Measurements from ENCODE around the gene DHPS.
"Not testable (repeated sequence)": the region's sequence is repeated elsewhere in the genome, so short reads cannot be mapped to it uniquely, and the experiment has no call there.

Gene DHPS

GRCh38 chr19:12681074-12681987, at the start of gene DHPS:
Gene DHPS, minus strand, starts transcription at chr19:12681880. Its CDS starts 114 bp downstream, at chr19:12681766.
- DNase-seq (ENCODE audit: low spot score): peak; percentile 92

GRCh38 chr19:12731337-12731736, 49.7 kb upstream of the DHPS start:
- no peak for DNase-seq (ENCODE audit: low spot score)

GRCh38 chr19:12730064-12730463, 48.4 kb upstream of the DHPS start:
- DNase-seq (ENCODE audit: low spot score): no peak

GRCh38 chr19:12727745-12728433, 46.2 kb upstream of the DHPS start:
- DNase-seq (ENCODE audit: low spot score): no peak

GRCh38 chr19:12726988-12727316, 45.3 kb upstream of the DHPS start:
- no peak for DNase-seq (ENCODE audit: low spot score)

- not testable (repeated sequence) for DNase-seq (ENCODE audit: low spot score)
Measured at GRCh38 chr19:12725612-12726011, 43.9 kb upstream of the DHPS start.

- DNase-seq (ENCODE audit: low spot score): peak; percentile 71
Measured at GRCh38 chr19:12723641-12724426, 42.2 kb upstream of the DHPS start, which contains the start of gene TNPO2. Gene TNPO2, minus strand, starts transcription at chr19:12723932. Its CDS starts 2,955 bp downstream, at chr19:12720977.

- no peak for DNase-seq (ENCODE audit: low spot score)
Measured at GRCh38 chr19:12723381-12723640, 41.6 kb upstream of the DHPS start.

- DNase-seq (ENCODE audit: low spot score): peak; percentile 93
Measured at GRCh38 chr19:12722566-12723380, 41.1 kb upstream of the DHPS start.

GRCh38 chr19:12721656-12722565, 40.2 kb upstream of the DHPS start:
- DNase-seq (ENCODE audit: low spot score): peak; percentile 44

- DNase-seq (ENCODE audit: low spot score): peak; percentile 35
Measured at GRCh38 chr19:12720851-12721655, 39.4 kb upstream of the DHPS start.

- no peak for DNase-seq (ENCODE audit: low spot score)
Measured at GRCh38 chr19:12720296-12720695, 38.6 kb upstream of the DHPS start.

GRCh38 chr19:12715929-12716328, 34.2 kb upstream of the DHPS start:
- no peak for DNase-seq (ENCODE audit: low spot score)

- DNase-seq (ENCODE audit: low spot score): no peak
Measured at GRCh38 chr19:12715102-12715501, 33.4 kb upstream of the DHPS start.

GRCh38 chr19:12713304-12713703, 31.6 kb upstream of the DHPS start:
- DNase-seq (ENCODE audit: low spot score): not testable (repeated sequence)

- not testable (repeated sequence) for DNase-seq (ENCODE audit: low spot score)
Measured at GRCh38 chr19:12712077-12712476, 30.4 kb upstream of the DHPS start.

- DNase-seq (ENCODE audit: low spot score): no peak
Measured at GRCh38 chr19:12711187-12711586, 29.5 kb upstream of the DHPS start.

- no peak for DNase-seq (ENCODE audit: low spot score)
Measured at GRCh38 chr19:12708641-12709040, 27.0 kb upstream of the DHPS start.

GRCh38 chr19:12706332-12706718, 24.6 kb upstream of the DHPS start:
- DNase-seq (ENCODE audit: low spot score): no peak

Measured in kidney capillary endothelial cell (primary cell).